GM18907 (cell line): ENCODE results near the gene MAN2B2.

Source experiments
- ATAC-seq: cut with Tn5 transposase; IDR thresholded peaks from one replicate; pipeline ENCODE4 v1.9.1; 2021; ENCODE audit warnings: mild to moderate bottlenecking, moderate library complexity; ENCODE audit not compliant: unreplicated experiment

The MAN2B2 gene

GRCh38 chr4:6592804-6593563 is 18.0 kb downstream of the MAN2B2 start:
- ATAC-seq: no peak

- ATAC-seq: no peak
Measured at GRCh38 chr4:6594341-6594740, 19.4 kb downstream of the MAN2B2 start.

GRCh38 chr4:6594826-6595355 is 19.9 kb downstream of the MAN2B2 start:
- ATAC-seq: no peak

GRCh38 chr4:6595897-6596537 is 21.0 kb downstream of the MAN2B2 start:
- ATAC-seq: no peak

GRCh38 chr4:6596948-6597347 is 22.0 kb downstream of the MAN2B2 start:
- no peak for ATAC-seq

- ATAC-seq: no peak
Measured at GRCh38 chr4:6598127-6598526, 23.1 kb downstream of the MAN2B2 start.

- ATAC-seq: no peak
Measured at GRCh38 chr4:6598641-6599040, 23.7 kb downstream of the MAN2B2 start.

GRCh38 chr4:6601661-6602250 is 26.8 kb downstream of the MAN2B2 start:
- ATAC-seq: no peak

- ATAC-seq: no peak
Measured at GRCh38 chr4:6602289-6602688, 27.3 kb downstream of the MAN2B2 start.

- ATAC-seq: no peak
Measured at GRCh38 chr4:6603128-6603527, 28.1 kb downstream of the MAN2B2 start.

- no peak for ATAC-seq
Measured at GRCh38 chr4:6605114-6605513, 30.1 kb downstream of the MAN2B2 start.

- ATAC-seq: no peak
Measured at GRCh38 chr4:6605605-6606004, 30.6 kb downstream of the MAN2B2 start.

- no peak for ATAC-seq
Measured at GRCh38 chr4:6606465-6607235, 31.7 kb downstream of the MAN2B2 start.

- no peak for ATAC-seq
Measured at GRCh38 chr4:6607368-6608055, 32.5 kb downstream of the MAN2B2 start.

GRCh38 chr4:6608758-6609414 is 33.9 kb downstream of the MAN2B2 start:
- ATAC-seq: no peak

GRCh38 chr4:6609415-6610079 is 34.6 kb downstream of the MAN2B2 start:
- ATAC-seq: no peak

- no peak for ATAC-seq
Measured at GRCh38 chr4:6610856-6611430, 36.0 kb downstream of the MAN2B2 start.

GRCh38 chr4:6612961-6613675 is 38.1 kb downstream of the MAN2B2 start:
- ATAC-seq: no peak
